H1 (cell line): ENCODE data around the gene MGME1.

Experiments used
- ATF3 ChIP-seq: IDR thresholded peaks from 2 replicates; pipeline ENCODE4 v1.6.1; 2011; ENCODE audit warnings: low read depth, mild to moderate bottlenecking, low read length; ENCODE audit not compliant: insufficient read depth
- EP300 ChIP-seq, 2 experiments: IDR thresholded peaks; 1 replicate in 1 of 2; 2 replicates in 1 of 2; pipeline ENCODE4 v1.6.1; 2011 to 2012; ENCODE audit warnings: low read depth in 2 of 2, low read length in 2 of 2, mild to moderate bottlenecking in 2 of 2, borderline replicate concordance in 1 of 2, inconsistent platforms in 1 of 2, moderate library complexity in 1 of 2
- MAFK ChIP-seq: IDR thresholded peaks from 2 replicates; pipeline ENCODE4 v1.6.1; 2012; ENCODE audit warnings: low read depth, mild to moderate bottlenecking, improper control_type of control experiment, low read length
- RFX5 ChIP-seq: IDR thresholded peaks from 2 replicates; pipeline ENCODE4 v1.6.1; 2011; ENCODE audit warnings: low read depth, low read length, improper control_type of control experiment, borderline replicate concordance
- SP1 ChIP-seq: IDR thresholded peaks from 2 replicates; pipeline ENCODE4 v1.6.1; 2011; ENCODE audit warnings: low read depth, low read length
- ZNF274 ChIP-seq: IDR thresholded peaks from 2 replicates; pipeline ENCODE4 v1.7.0; 2012; ENCODE audit warnings: low read length, borderline replicate concordance; ENCODE audit errors: extremely low read depth
- TF ChIP-seq, protein P1 (sequence below), 3 experiments: IDR thresholded peaks; 1 replicate in 2 of 3; 2 replicates in 1 of 3; pipeline versions ENCODE4 v1.5.1 to v1.6.1; 2011; ENCODE audit warnings: low read length in 3 of 3, mild to moderate bottlenecking in 3 of 3, inconsistent platforms in 2 of 3, low read depth in 1 of 3, moderate library complexity in 1 of 3; ENCODE audit not compliant: insufficient read depth in 1 of 3; ENCODE audit errors: control extremely low read depth in 1 of 3

DNA sequence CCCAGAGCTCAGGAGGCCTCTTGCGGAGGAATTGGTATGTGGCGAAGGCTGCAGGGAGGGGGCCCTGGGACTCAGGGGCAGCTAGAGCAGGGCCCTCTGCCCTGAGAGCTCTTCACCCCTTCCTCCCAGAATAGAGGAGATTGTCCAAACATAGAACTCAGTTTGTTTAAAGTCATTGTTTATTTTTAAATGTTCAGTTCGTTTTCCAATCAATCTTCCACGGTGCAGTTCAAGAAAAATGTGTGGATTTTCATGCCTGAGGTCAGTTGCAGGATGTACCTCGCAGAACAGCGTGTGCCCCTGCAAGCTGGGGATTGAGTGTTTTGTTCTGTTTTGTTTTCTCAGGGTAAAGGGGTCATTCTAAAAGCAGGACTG lies 37.2 kb downstream of the MGME1 start:
- no peak for TF ChIP-seq ZNF274
- no peak for TF ChIP-seq EP300 (IDR thresholded peaks at IDR 0.05; ENCODE audit: borderline replicate concordance in 1 of 2, low read depth in 2 of 2, low read length in 2 of 2)
- TF ChIP-seq, protein P1, sequence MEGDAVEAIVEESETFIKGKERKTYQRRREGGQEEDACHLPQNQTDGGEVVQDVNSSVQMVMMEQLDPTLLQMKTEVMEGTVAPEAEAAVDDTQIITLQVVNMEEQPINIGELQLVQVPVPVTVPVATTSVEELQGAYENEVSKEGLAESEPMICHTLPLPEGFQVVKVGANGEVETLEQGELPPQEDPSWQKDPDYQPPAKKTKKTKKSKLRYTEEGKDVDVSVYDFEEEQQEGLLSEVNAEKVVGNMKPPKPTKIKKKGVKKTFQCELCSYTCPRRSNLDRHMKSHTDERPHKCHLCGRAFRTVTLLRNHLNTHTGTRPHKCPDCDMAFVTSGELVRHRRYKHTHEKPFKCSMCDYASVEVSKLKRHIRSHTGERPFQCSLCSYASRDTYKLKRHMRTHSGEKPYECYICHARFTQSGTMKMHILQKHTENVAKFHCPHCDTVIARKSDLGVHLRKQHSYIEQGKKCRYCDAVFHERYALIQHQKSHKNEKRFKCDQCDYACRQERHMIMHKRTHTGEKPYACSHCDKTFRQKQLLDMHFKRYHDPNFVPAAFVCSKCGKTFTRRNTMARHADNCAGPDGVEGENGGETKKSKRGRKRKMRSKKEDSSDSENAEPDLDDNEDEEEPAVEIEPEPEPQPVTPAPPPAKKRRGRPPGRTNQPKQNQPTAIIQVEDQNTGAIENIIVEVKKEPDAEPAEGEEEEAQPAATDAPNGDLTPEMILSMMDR (IDR thresholded peaks at IDR 0.05; ENCODE audit: control extremely low read depth in 1 of 3, insufficient read depth in 1 of 3, low read depth in 1 of 3, low read length in 3 of 3) = no peak
- no peak for TF ChIP-seq SP1
- TF ChIP-seq RFX5 = no peak
- no peak for TF ChIP-seq MAFK
- TF ChIP-seq ATF3 = no peak
